H1 (cell line): ENCODE results near the gene DPP10. TPM values are rescaled to one million over a fixed set of nuclear protein-coding genes. Genes with fewer than 3 reads are reported as not detected.

Experiments
- CREB1 ChIP-seq: IDR thresholded peaks from 2 replicates; pipeline ENCODE4 v1.6.1; 2012; ENCODE audit warnings: inconsistent platforms
- polyA plus RNA-seq, 7 experiments: library from polyadenylated mRNA; depleted of rRNA in 3 of 7; stranded (reverse) in 5 of 7; unstranded in 2 of 7; fragments of >200 nt in 5 of 7; fragments of 200-250 nt in 2 of 7; gene quantifications; 1 replicate in 5 of 7; 2 replicates in 1 of 7; 4 replicates in 1 of 7; pipeline versions ENCODE4 v1.2.1 to v1.2.3, GENCODE V29; 2011 to 2013; ENCODE audit warnings: missing spikeins in 2 of 7, mixed read lengths in 2 of 7
- total RNA-seq: library from RNA; stranded (reverse); fragmentation: NEBNext Ultra II Directional; extraction: Animal tissue kit (Norgen Biotek cat#: 25700); gene quantifications from 2 replicates; pipeline ENCODE4 v1.2.1, GENCODE V29; 2021

The DPP10 gene
- total and polyA plus RNA-seq, 2 of the 8 experiments (the other 6 are each of a cell fraction or from before 2014, with no cell fraction given): 3.3 to 7.2 TPM

DNA sequence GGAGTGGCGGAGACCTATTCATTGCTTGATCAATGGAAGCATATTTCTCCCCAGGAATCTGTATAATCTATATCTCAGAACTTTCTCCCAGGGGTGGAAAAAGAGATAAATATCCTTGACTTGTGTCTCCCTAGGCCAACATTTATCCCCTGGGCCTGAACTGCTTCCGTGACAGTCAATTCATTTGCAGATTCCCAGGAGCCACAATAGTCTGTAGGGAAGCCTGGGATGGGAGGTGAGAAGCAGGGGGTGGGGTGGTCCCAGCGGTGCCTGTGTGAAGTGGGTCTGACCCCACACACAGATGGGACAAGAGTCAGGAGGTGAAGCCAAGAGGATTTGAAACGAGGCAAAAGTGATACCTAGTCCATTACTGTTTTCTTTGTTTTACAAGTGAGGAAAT is 166.8 kb downstream of the DPP10 start (continued):
- no peak for TF ChIP-seq CREB1
- TF ChIP-seq, all 59 proteins: peak for 0
